ENCODE measurements around the gene PTPRT.

DNA sequence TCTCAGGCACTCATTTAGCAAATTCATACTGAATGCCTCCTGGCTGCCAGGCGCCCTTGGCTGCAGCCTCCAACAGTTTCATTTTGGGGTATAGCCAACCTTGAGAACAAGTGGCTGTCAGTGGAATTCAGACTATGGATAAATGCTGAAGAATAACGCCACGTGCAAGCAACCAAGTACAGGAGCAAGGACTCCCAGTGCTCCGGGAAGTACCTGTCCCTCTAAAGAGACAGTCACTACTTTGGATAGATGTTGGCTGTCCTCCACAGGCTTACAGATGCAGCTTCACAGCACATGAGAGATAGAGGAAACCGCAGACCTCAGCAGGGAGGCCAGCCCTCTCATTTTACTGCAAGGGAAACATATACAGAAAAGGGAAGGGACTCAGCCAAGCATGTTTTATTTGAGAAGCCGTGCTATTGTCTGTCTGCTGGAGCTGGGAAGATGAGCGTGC, 658.2 kb downstream of the PTPRT start:
- TF ChIP-seq, protein P1, sequence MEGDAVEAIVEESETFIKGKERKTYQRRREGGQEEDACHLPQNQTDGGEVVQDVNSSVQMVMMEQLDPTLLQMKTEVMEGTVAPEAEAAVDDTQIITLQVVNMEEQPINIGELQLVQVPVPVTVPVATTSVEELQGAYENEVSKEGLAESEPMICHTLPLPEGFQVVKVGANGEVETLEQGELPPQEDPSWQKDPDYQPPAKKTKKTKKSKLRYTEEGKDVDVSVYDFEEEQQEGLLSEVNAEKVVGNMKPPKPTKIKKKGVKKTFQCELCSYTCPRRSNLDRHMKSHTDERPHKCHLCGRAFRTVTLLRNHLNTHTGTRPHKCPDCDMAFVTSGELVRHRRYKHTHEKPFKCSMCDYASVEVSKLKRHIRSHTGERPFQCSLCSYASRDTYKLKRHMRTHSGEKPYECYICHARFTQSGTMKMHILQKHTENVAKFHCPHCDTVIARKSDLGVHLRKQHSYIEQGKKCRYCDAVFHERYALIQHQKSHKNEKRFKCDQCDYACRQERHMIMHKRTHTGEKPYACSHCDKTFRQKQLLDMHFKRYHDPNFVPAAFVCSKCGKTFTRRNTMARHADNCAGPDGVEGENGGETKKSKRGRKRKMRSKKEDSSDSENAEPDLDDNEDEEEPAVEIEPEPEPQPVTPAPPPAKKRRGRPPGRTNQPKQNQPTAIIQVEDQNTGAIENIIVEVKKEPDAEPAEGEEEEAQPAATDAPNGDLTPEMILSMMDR (IDR thresholded peaks at IDR 0.05 in 2 of 3, conservative IDR thresholded peaks at IDR 0.05 in 1 of 3; ENCODE audit: control insufficient read depth in 2 of 3, extremely low read depth in 1 of 3, insufficient read depth in 1 of 3, low read depth in 3 of 3, low read length in 3 of 3), result no peak
- TF ChIP-seq POLR2A (IDR thresholded peaks at IDR 0.05; ENCODE audit: low read depth, low read length) (no peak), MXI1 (IDR thresholded peaks at IDR 0.05; ENCODE audit: low read depth, low read length) (no peak), TCF12 (IDR thresholded peaks at IDR 0.05; ENCODE audit: low read depth, low read length) (no peak), BRCA1 (IDR thresholded peaks at IDR 0.05; ENCODE audit: low read depth, low read length) (no peak), SMAD1 (IDR thresholded peaks at IDR 0.05; ENCODE audit: low read depth, partially characterized antibody) (no peak), CEBPB (IDR thresholded peaks at IDR 0.05; ENCODE audit: borderline replicate concordance in 1 of 2, low read depth in 2 of 2, low read length in 2 of 2) (no peak), ZNF274 (IDR thresholded peaks at IDR 0.05; ENCODE audit: insufficient read depth, insufficient read length) (no peak)
